ENCODE data around the gene COMMD1.

COMMD1 gene

DNA sequence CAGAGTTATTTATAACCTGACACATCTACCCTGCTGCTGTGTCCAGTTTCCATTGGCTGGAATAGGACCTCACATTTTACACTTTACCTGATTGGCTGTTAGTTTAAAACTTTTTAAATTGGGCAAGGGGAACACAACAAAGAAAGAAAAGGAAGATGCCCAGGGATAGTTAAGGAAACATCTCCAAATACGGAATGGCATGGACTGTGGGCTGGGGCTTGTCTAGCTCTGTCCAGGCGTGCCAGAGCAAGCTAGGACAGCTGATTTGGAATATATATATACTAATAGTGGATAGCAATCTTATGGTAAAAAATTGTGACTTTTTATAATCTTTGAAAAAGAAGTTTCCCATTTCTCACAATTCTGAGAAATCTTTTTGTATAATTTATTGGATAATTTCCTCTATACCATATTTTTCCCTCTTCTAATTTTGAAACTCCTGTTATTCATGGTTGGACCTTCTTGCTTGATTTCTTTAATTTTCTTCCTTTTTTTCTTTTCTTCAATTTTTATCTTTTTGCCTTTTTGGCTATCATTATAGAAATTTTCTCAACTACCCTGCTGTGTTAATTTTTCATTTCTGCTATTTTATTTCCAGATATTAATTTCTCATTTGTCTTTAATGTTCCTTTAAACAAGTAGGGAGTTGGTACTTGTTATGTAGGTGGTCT, 55.9 kb downstream of the COMMD1 start:
- H3K36me3 ChIP-seq (replicated peaks; ENCODE audit: insufficient read depth, low read length): no peaks in the 10 kb centered on the region
- H3F3A ChIP-seq (ENCODE audit: insufficient read depth, low read length): no peaks in the 10 kb centered on the region
- H3K9me3 ChIP-seq (replicated peaks; ENCODE audit: insufficient read depth, low read length): no peaks in the 10 kb centered on the region
- H3K4me2 ChIP-seq (ENCODE audit: low read depth, low read length): no peak overlapping the region
- no peaks in the 10 kb centered on the region for H3K4me1 ChIP-seq (ENCODE audit: low read length)
- H4K20me1 ChIP-seq (ENCODE audit: insufficient read depth, low read length): no peaks in the 10 kb centered on the region
- no peaks in the 10 kb centered on the region for H3K27me3 ChIP-seq (replicated peaks; ENCODE audit: insufficient read depth, low read length)
- no peaks in the 10 kb centered on the region for H3K9me2 ChIP-seq (replicated peaks; ENCODE audit: insufficient read depth, low read length)
- no peak for DNase-seq
- TF ChIP-seq EZH2phosphoT487 (IDR thresholded peaks at IDR 0.05; ENCODE audit: low read length) (no peak), EZH2 (optimal IDR thresholded peaks at IDR 0.05; ENCODE audit: low read depth, low read length) (no peak)
- TF ChIP-seq, protein P1, sequence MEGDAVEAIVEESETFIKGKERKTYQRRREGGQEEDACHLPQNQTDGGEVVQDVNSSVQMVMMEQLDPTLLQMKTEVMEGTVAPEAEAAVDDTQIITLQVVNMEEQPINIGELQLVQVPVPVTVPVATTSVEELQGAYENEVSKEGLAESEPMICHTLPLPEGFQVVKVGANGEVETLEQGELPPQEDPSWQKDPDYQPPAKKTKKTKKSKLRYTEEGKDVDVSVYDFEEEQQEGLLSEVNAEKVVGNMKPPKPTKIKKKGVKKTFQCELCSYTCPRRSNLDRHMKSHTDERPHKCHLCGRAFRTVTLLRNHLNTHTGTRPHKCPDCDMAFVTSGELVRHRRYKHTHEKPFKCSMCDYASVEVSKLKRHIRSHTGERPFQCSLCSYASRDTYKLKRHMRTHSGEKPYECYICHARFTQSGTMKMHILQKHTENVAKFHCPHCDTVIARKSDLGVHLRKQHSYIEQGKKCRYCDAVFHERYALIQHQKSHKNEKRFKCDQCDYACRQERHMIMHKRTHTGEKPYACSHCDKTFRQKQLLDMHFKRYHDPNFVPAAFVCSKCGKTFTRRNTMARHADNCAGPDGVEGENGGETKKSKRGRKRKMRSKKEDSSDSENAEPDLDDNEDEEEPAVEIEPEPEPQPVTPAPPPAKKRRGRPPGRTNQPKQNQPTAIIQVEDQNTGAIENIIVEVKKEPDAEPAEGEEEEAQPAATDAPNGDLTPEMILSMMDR (IDR thresholded peaks at IDR 0.05; ENCODE audit: low read length): no peak
- H2AFZ ChIP-seq (ENCODE audit: low read length): no peak overlapping the region
- H3K27ac ChIP-seq (ENCODE audit: low read length): no peak overlapping the region
- no peaks in the 10 kb centered on the region for H3K79me2 ChIP-seq (ENCODE audit: low read length)
- H3K4me3 ChIP-seq (ENCODE audit: low read length): no peak overlapping the region
- H3K9ac ChIP-seq (ENCODE audit: low read length): no peak overlapping the region

DNA sequence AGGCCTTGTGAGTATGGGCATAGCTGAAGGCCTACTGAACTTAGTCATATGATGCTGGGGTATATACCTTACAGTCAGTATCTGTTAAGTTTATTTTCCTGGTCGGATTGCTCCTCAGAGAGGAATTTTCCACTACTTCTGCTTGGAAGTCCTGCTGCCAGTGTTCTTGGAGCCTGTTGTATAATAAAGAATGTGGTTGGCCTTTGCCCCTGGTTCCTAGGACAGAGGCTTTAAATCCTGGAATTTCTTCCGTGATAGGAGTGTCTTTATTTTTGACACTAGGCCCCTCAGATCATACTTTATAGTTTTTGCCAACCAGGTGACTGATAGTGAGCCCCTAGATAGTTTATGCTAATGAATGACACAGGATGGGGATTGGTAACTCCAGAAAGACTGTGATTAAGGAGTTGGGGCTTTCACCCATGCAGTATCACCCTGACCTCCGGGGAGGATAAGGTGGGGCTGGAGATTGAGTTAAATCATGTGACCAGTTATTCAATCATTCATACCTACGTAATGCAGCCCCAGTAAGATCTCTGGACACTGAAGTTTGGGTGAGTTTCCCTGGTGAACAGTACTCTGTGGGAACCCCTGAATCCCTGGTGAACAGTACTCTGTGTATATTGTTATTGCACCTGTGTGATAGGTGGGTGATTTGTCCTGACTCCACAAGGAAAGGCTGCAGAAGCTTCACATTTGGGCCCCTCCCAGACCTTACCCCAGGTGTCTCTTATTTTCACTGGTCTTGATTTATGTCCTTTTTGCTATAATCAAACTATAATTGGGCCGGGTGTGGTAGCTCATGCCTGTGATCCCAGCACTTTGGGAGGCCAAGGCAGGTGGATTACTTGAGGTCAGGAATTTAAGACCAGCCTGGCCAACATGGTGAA, 56.9 kb downstream of the COMMD1 start:
- no peaks in the 10 kb centered on the region for H3K9me2 ChIP-seq (replicated peaks; ENCODE audit: insufficient read depth, low read length)
- H3K9me3 ChIP-seq (replicated peaks; ENCODE audit: insufficient read depth, low read length): no peaks in the 10 kb centered on the region
- no peak for DNase-seq
- no peak overlapping the region for H3K27ac ChIP-seq (ENCODE audit: low read length)
- H3K4me3 ChIP-seq (ENCODE audit: low read length): no peak overlapping the region
- no peaks in the 10 kb centered on the region for H4K20me1 ChIP-seq (ENCODE audit: insufficient read depth, low read length)
- H3K4me1 ChIP-seq (ENCODE audit: low read length): no peaks in the 10 kb centered on the region
- H3K79me2 ChIP-seq (ENCODE audit: low read length): no peaks in the 10 kb centered on the region
- TF ChIP-seq, protein P1 (IDR thresholded peaks at IDR 0.05; ENCODE audit: low read length): no peak
- TF ChIP-seq EZH2 (optimal IDR thresholded peaks at IDR 0.05; ENCODE audit: low read depth, low read length) (no peak), EZH2phosphoT487 (IDR thresholded peaks at IDR 0.05; ENCODE audit: low read length) (no peak)
- H3K36me3 ChIP-seq (replicated peaks; ENCODE audit: insufficient read depth, low read length): no peaks in the 10 kb centered on the region
- H3F3A ChIP-seq (ENCODE audit: insufficient read depth, low read length): no peaks in the 10 kb centered on the region
- H3K9ac ChIP-seq (ENCODE audit: low read length): no peak overlapping the region
- no peak overlapping the region for H3K4me2 ChIP-seq (ENCODE audit: low read depth, low read length)
- H2AFZ ChIP-seq (ENCODE audit: low read length): no peak overlapping the region
- H3K27me3 ChIP-seq (replicated peaks; ENCODE audit: insufficient read depth, low read length): no peaks in the 10 kb centered on the region

DNA sequence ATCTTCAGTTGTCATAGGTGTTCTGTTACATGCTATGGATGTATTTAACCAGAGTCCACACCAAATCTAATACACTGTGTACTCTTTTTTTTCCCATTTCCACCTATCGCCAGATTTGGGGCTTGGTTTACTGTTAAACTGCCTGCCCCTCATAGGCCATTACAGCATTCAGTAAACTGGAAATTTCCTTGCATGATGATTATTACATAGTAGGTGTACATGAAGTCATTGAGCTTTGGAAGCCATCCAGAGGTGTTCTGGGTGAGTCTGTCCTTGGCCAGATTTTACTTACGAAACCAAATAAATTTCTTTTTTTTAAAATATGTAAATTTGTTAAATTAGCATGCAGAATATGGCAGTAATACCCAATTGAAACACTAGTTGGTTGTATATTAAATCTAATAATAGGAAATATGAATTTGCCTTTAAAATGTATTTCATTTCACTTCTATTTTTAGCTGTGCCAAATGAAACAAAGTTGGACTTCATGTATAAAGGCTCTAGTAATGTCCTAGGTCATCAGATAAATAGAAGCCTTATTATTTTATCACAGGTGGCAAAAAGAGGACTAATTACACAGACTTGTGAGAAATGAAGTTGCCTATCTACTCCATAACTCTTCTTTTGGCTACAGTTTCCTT, 60.7 kb downstream of the COMMD1 start:
- TF ChIP-seq EZH2phosphoT487 (IDR thresholded peaks at IDR 0.05; ENCODE audit: low read length) (no peak), EZH2 (optimal IDR thresholded peaks at IDR 0.05; ENCODE audit: low read depth, low read length) (no peak)
- TF ChIP-seq, protein P1 (IDR thresholded peaks at IDR 0.05; ENCODE audit: low read length): no peak
- no peak overlapping the region for H3K27ac ChIP-seq (ENCODE audit: low read length)
- no peak overlapping the region for H3K4me3 ChIP-seq (ENCODE audit: low read length)
- H3K27me3 ChIP-seq (replicated peaks; ENCODE audit: insufficient read depth, low read length): no peaks in the 10 kb centered on the region
- no peaks in the 10 kb centered on the region for H4K20me1 ChIP-seq (ENCODE audit: insufficient read depth, low read length)
- H3K79me2 ChIP-seq (ENCODE audit: low read length): 0 out of 2 replicates have a peak, but pooled peaks cover 4% of the 10 kb centered on the region
- no peaks in the 10 kb centered on the region for H3F3A ChIP-seq (ENCODE audit: insufficient read depth, low read length)
- H3K4me1 ChIP-seq (ENCODE audit: low read length): no peaks in the 10 kb centered on the region
- no peaks in the 10 kb centered on the region for H3K36me3 ChIP-seq (replicated peaks; ENCODE audit: insufficient read depth, low read length)
- DNase-seq: no peak
- H3K4me2 ChIP-seq (ENCODE audit: low read depth, low read length): no peak overlapping the region
- no peaks in the 10 kb centered on the region for H3K9me2 ChIP-seq (replicated peaks; ENCODE audit: insufficient read depth, low read length)
- H3K9me3 ChIP-seq (replicated peaks; ENCODE audit: insufficient read depth, low read length): no peaks in the 10 kb centered on the region
- H3K9ac ChIP-seq (ENCODE audit: low read length): no peak overlapping the region
- no peak overlapping the region for H2AFZ ChIP-seq (ENCODE audit: low read length)
